ENCODE data around the gene ARHGAP35. TPM values are rescaled to one million over a fixed set of nuclear protein-coding genes. Genes with fewer than 3 reads are reported as not detected.
"Not testable (repeated sequence)": the region's sequence is repeated elsewhere in the genome, so short reads cannot be mapped to it uniquely, and the experiment has no call there.

The ARHGAP35 gene
- polyA plus RNA-seq, 3 donors from 2014 or later, result 1.5 to 6.9 (median 2.7) TPM

- peaks cover 0 to 7% (median 5%) of the 10 kb centered on the region in 3 donors for H3K27me3 Mint-ChIP-seq (ENCODE audit: low read depth in 3 of 3)
- H3K4me1 Mint-ChIP-seq, result peaks cover 20 to 25% of the 10 kb centered on the region in 2 donors
- H3K36me3 Mint-ChIP-seq, result peaks cover 3 to 8% (median 6%) of the 10 kb centered on the region in 3 donors
- DNase-seq, result peak; percentile 89 to 91 (median 91)
- no peaks in the 10 kb centered on the region for H3K9me3 Mint-ChIP-seq
- peak within 1 kb of the TSS; percentile 90 to 95 (median 93) for H3K4me3 Mint-ChIP-seq
- H3K27ac Mint-ChIP-seq, result peak within 1 kb of the TSS; percentile 81 to 96 (median 92)
Observed at GRCh38 chr19:46850228-46851203, 10.3 kb upstream of the ARHGAP35 start, which contains the start of gene AP2S1. AP2S1 (minus strand) TSS chr19:46850846; CDS start chr19:46850766, 80 bp downstream.

DNA sequence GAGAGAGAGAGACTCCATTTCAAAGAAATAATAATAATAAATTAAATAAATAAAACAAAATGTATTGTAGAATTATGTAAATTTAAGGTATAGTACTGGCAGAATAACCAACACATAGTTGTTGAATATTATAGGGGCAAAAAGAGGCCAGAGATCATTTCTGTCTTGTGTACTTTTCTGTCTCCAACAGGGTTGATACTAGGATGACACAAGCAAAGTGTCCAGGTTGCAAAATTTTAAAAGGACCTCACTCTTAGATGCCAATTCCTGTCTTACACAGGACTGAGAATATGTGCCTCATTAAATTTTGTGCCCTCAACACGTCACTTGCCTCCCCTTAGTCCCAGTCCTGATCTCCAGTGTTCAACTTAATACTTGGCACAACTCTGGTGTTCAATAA lies 8.0 kb upstream of the ARHGAP35 start:
- Mint-ChIP-seq H3K27me3 (ENCODE audit: low read depth in 3 of 3) (peaks cover 0 to 13% (median 5%) of the 10 kb centered on the region in 3 donors), H3K9me3 (no peaks in the 10 kb centered on the region), H3K36me3 (no peaks in the 10 kb centered on the region), H3K27ac (no peak overlapping the region), H3K4me1 (peaks cover 29 to 34% of the 10 kb centered on the region in 2 donors), H3K4me3 (no peak overlapping the region)
- no peak for DNase-seq

DNA sequence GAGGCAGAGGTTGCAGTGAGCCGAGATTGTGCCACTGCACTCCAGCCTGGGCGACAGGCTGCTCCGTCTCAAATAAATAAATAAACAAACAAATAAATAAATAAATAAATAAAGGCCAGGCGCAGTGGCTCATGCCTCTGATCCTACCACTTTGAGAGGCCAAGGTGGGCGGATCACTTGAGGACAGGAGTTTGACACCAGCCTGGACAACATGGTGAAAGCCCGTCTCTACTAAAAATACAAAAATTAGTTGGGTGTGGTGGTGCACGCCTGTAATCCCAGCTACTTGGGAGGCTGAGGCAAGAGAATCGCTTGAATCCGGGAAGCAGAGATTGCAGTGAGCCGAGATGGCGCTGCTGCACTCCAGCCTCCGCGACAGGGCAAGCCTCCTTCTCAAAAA lies 6.1 kb upstream of the ARHGAP35 start:
- H3K36me3 Mint-ChIP-seq, H3K4me3 Mint-ChIP-seq, H3K27ac Mint-ChIP-seq, DNase-seq, H3K9me3 Mint-ChIP-seq: not testable (repeated sequence)
- Mint-ChIP-seq H3K4me1 (peaks cover 25 to 30% of the 10 kb centered on the region in 2 donors), H3K27me3 (ENCODE audit: low read depth in 3 of 3) (peaks cover 0 to 13% (median 5%) of the 10 kb centered on the region in 3 donors)

- DNase-seq, result peak; percentile 86 to 89 (median 86)
- Mint-ChIP-seq H3K4me1 (peaks cover 18 to 21% of the 10 kb centered on the region in 2 donors), H3K27me3 (ENCODE audit: low read depth in 3 of 3) (peaks cover 4 to 19% (median 6%) of the 10 kb centered on the region in 3 donors), H3K4me3 (peak overlapping the region; percentile 68 to 85 (median 80)), H3K36me3 (no peaks in the 10 kb centered on the region), H3K9me3 (no peaks in the 10 kb centered on the region), H3K27ac (peak overlapping the region; percentile 17 to 87 (median 78))
Observed at GRCh38 chr19:46856062-46857022, 4.5 kb upstream of the ARHGAP35 start.

- Mint-ChIP-seq H3K27me3 (ENCODE audit: low read depth in 3 of 3) (peaks cover 4 to 16% (median 6%) of the 10 kb centered on the region in 3 donors), H3K9me3 (no peaks in the 10 kb centered on the region), H3K4me1 (peaks cover 18 to 21% of the 10 kb centered on the region in 2 donors), H3K36me3 (no peaks in the 10 kb centered on the region), H3K27ac (peak overlapping the region; percentile 73 to 95 (median 89)), H3K4me3 (peak overlapping the region; percentile 77 to 95 (median 94))
- no peak for DNase-seq
Observed at GRCh38 chr19:46859637-46860124, 1.1 kb upstream of the ARHGAP35 start.

DNA sequence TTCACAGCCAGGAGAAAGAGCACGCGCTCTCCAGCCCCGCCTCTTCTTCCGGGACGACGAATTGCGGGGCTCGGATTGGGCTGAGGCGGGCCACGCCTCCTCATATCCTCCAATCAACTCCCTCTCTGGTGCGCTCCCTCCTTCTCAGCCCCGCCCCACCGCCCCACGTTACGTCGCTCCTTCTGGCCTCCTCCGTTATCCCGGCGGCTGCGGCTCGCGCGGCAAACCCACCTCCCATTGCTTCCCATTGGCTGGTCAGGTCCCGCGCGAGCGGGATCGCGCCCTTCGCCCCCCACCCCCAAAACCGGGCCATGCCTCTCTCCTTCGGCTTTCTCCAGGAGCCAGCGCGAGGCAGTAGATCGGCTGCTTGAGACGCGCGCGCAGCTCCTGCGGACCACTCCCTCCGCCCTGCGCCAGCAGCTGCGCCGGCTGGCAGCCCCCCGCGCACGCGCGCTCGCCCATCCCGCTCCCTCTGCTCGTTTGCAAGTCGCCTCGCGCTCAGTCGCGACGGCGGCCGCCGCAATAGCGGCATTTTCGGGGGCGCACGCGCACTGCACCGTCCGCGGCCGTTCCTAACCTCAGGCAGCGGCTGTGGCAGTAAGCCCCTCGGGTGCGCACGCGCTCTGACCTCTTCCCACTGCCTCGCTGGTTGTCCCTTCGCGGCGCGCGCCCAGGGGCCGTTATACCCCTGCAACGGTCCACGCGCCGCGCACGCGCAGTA lies 512 bp upstream of the ARHGAP35 start:
- DNase-seq, result peak; percentile 92 to 96 (median 95)
- H3K4me3 Mint-ChIP-seq, result peak overlapping the region; percentile 77 to 95 (median 94)
- H3K9me3 Mint-ChIP-seq, result no peaks in the 10 kb centered on the region
- H3K27me3 Mint-ChIP-seq (ENCODE audit: low read depth in 3 of 3), result peaks cover 4 to 16% (median 6%) of the 10 kb centered on the region in 3 donors
- peak overlapping the region; percentile 73 to 95 (median 89) for H3K27ac Mint-ChIP-seq
- peaks cover 18 to 21% of the 10 kb centered on the region in 2 donors for H3K4me1 Mint-ChIP-seq
- H3K36me3 Mint-ChIP-seq, result no peaks in the 10 kb centered on the region

DNA sequence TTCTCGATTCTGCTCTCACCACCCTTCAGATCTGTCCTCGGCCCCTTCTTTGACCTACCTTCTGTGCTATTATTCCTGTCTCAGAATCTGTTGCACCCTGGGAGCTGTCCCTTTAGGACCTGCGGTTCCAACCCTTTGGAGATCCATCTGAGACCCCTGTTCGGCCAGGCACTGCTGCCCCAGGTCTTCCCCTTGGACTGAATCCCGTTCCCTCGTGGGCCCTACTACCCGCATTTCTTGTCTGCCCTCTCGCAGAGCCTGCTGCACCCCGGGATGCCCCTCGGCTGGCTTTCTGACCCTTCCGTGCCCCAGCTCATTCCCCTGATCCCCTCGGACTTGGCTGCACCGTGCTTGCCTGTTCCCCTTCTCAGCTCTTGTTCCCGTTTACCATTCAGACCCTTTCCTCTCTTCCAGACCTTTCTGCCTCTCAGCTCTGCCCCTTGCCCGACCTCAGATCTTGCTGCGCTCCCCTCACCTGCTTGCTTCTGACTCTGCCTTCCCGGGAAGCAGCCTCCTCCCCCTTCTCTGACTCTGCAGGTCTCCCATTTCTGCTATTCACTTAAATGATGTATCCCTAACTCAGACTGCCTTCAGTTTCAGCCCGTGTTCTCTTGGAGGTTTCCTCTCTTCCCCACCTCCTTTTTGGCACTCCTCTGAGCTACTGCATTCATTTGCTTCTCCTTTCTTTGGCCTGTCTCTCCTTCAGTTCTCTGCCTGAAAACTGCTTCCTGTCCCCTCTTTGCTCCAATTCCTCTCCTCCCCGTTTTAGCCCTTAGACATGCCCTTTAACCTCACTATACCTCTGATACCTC lies 1.1 kb downstream of the ARHGAP35 start:
- DNase-seq, result no peak
- H3K9me3 Mint-ChIP-seq, result no peaks in the 10 kb centered on the region
- no peak overlapping the region for H3K27ac Mint-ChIP-seq
- no peak overlapping the region for H3K4me3 Mint-ChIP-seq
- no peaks in the 10 kb centered on the region for H3K36me3 Mint-ChIP-seq
- H3K27me3 Mint-ChIP-seq (ENCODE audit: low read depth in 3 of 3), result peaks cover 4 to 12% (median 6%) of the 10 kb centered on the region in 3 donors
- peaks cover 14 to 17% of the 10 kb centered on the region in 2 donors for H3K4me1 Mint-ChIP-seq

DNA sequence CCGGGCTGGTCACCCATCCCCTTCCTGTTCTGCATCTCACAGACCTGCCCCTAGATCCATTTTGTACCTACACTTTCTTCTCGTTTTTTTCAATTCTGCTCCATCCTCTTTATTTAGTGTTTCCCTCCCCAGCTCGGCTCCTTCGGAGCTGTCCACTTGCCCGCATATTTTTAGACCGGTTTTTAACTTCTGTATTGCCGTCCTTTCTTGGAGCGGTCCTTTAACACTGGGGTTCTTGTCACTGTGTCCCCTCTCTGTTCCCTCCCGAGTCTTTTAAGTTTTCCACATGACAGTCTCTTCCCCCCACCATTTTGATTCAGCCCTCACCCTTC lies 1.7 kb downstream of the ARHGAP35 start:
- Mint-ChIP-seq H3K4me1 (peaks cover 18 to 23% of the 10 kb centered on the region in 2 donors), H3K27me3 (ENCODE audit: low read depth in 3 of 3) (peaks cover 4 to 11% (median 6%) of the 10 kb centered on the region in 3 donors), H3K9me3 (no peaks in the 10 kb centered on the region), H3K27ac (no peak overlapping the region), H3K36me3 (no peaks in the 10 kb centered on the region), H3K4me3 (no peak overlapping the region)
- DNase-seq, result no peak

- Mint-ChIP-seq H3K4me1 (peaks cover 23 to 28% of the 10 kb centered on the region in 2 donors), H3K9me3 (no peaks in the 10 kb centered on the region), H3K36me3 (no peaks in the 10 kb centered on the region), H3K27me3 (ENCODE audit: low read depth in 3 of 3) (peaks cover 4 to 10% (median 6%) of the 10 kb centered on the region in 3 donors), H3K27ac (no peak overlapping the region), H3K4me3 (no peak overlapping the region)
- DNase-seq, result no peak
Observed at GRCh38 chr19:46862974-46863632, 2.3 kb downstream of the ARHGAP35 start.

- peaks cover 27 to 35% of the 10 kb centered on the region in 2 donors for H3K4me1 Mint-ChIP-seq
- H3K27me3 Mint-ChIP-seq (ENCODE audit: low read depth in 3 of 3), result peaks cover 4 to 10% (median 6%) of the 10 kb centered on the region in 3 donors
- no peak for DNase-seq
Observed at GRCh38 chr19:46863818-46864629, 3.2 kb downstream of the ARHGAP35 start.

More at GRCh38 chr19:46863818-46864629, 3.2 kb downstream of the ARHGAP35 start:
- H3K4me3 Mint-ChIP-seq, result peak overlapping the region in 1 of 5 donors; percentile 12
- no peaks in the 10 kb centered on the region for H3K36me3 Mint-ChIP-seq
- H3K27ac Mint-ChIP-seq, result no peak overlapping the region
- no peaks in the 10 kb centered on the region for H3K9me3 Mint-ChIP-seq
